BJ (cell line): Measurements from ENCODE around the gene PLAAT2. TPM values are rescaled to one million over a fixed set of nuclear protein-coding genes. Genes with fewer than 3 reads are reported as not detected.
"Not testable (repeated sequence)": the region's sequence is repeated elsewhere in the genome, so short reads cannot be mapped to it uniquely, and the experiment has no call there.

Experiments used
- CTCF ChIA-PET: fragments of 350-600 bp; formaldehyde crosslinking; extraction: SDS; loops from one replicate; lab custom pipeline; 2021; ENCODE audit warnings: antibody characterized with exemption, inconsistent platforms; lab: Yijun Ruan, JAX
- POLR2A ChIA-PET: fragments of 300-600 bp; sonication (Branson Sonifier 250); formaldehyde crosslinking; extraction: SDS; loops from one replicate; lab custom pipeline; 2021; ENCODE audit warnings: antibody characterized with exemption; lab: Charles Lee
- DNase-seq: peaks from one replicate; pipeline ENCODE4 v3.0.0-alpha.2; 2011; ENCODE audit warnings: low read depth
- H3K27me3 ChIP-seq: 2 replicates; pipeline ENCODE4 v1.6.0; 2011; ENCODE audit warnings: low read length; ENCODE audit not compliant: control insufficient read depth, insufficient read depth
- H3K36me3 ChIP-seq: 2 replicates; pipeline ENCODE4 v1.5.1; 2011; ENCODE audit warnings: low read length; ENCODE audit not compliant: control insufficient read depth, insufficient read depth
- H3K4me3 ChIP-seq: 2 replicates; pipeline ENCODE4 v1.5.1; 2011; ENCODE audit warnings: low read depth, mild to moderate bottlenecking, control low read depth, low read length
- CTCF ChIP-seq: IDR thresholded peaks from 2 replicates; pipeline ENCODE4 v1.5.1; 2011; ENCODE audit warnings: low read depth, mild to moderate bottlenecking, control low read depth, inconsistent platforms, low read length, moderate library complexity; ENCODE audit not compliant: insufficient read depth
- polyA plus RNA-seq: library from polyadenylated mRNA; depleted of rRNA; stranded (reverse); fragments of >200 nt; gene quantifications from 2 replicates; pipeline ENCODE4 v1.2.3, GENCODE V29; 2011

Gene PLAAT2
- polyA plus RNA-seq, 1 experiment, result not detected

- Histone ChIP-seq H3K36me3 (no peaks in the 10 kb centered on the region), H3K27me3 (no peaks in the 10 kb centered on the region), H3K4me3 (no peak overlapping the region)
- ChIA-PET POLR2A (no interaction called here), CTCF (interaction anchor here (0.6 to 0.9 kb wide), 2 partner anchors 33 to 149 kb away, joined by 3 read pairs; no protein-coding TSS in a partner anchor)
- no peak for TF ChIP-seq CTCF
- no peak for DNase-seq
These were observed 25.8 kb upstream of the PLAAT2 start for GRCh38 chr11:63589000-63589399.

- no peaks in the 10 kb centered on the region for H3K27me3 ChIP-seq
- CTCF ChIA-PET, result no interaction called here
- POLR2A ChIA-PET, result no interaction called here
- no peaks in the 10 kb centered on the region for H3K36me3 ChIP-seq
- TF ChIP-seq CTCF, result no peak
- no peak overlapping the region for H3K4me3 ChIP-seq
- no peak for DNase-seq
These were observed 23.4 kb upstream of the PLAAT2 start for GRCh38 chr11:63586451-63587166.

- POLR2A ChIA-PET, result no interaction called here
- no peaks in the 10 kb centered on the region for H3K27me3 ChIP-seq
- DNase-seq, result no peak
- CTCF ChIA-PET, result interaction anchor here (0.6 to 0.7 kb wide), 3 partner anchors 20 to 24 kb away, joined by 3 to 4 read pairs (median 3); partner anchors contain the start of gene PLAAT2
- H3K4me3 ChIP-seq, result no peak overlapping the region
- H3K36me3 ChIP-seq, result no peaks in the 10 kb centered on the region
- TF ChIP-seq CTCF, result no peak
These were observed 20.1 kb upstream of the PLAAT2 start for GRCh38 chr11:63583357-63583677.

- CTCF ChIA-PET, H3K27me3 ChIP-seq, POLR2A ChIA-PET, DNase-seq, H3K4me3 ChIP-seq, H3K36me3 ChIP-seq: not testable (repeated sequence)
These were observed 18.0 kb upstream of the PLAAT2 start for GRCh38 chr11:63581224-63581623.

GRCh38 chr11:63578882-63579281, 15.7 kb upstream of the PLAAT2 start:
- H3K36me3 ChIP-seq, DNase-seq, H3K27me3 ChIP-seq, POLR2A ChIA-PET, CTCF ChIA-PET, H3K4me3 ChIP-seq: not testable (repeated sequence)

GRCh38 chr11:63574856-63575602, 11.8 kb upstream of the PLAAT2 start:
- H3K36me3 ChIP-seq, result no peaks in the 10 kb centered on the region
- ChIA-PET POLR2A (no interaction called here), CTCF (no interaction called here)
- 0 out of 2 replicates have a peak overlapping the region, but pooled peaks have one; percentile 2 for H3K4me3 ChIP-seq
- no peak for DNase-seq
- H3K27me3 ChIP-seq, result no peaks in the 10 kb centered on the region; the same call in 1 of the 2 replicates
- no peak for TF ChIP-seq CTCF
